CD4-positive, alpha-beta T cell (primary cell): ENCODE results near the gene TLCD3B. TPM values are rescaled to one million over a fixed set of nuclear protein-coding genes. Genes with fewer than 3 reads are reported as not detected.
A peak's percentile ranks its signal among the peaks of the same experiment; 100 is the strongest.

Source experiments
- ATAC-seq: fragments of 200-7000 bp; cut with Tn5 transposase; one replicate; pipeline ENCODE4 v1.10.0; 2022; ENCODE audit warnings: mild to moderate bottlenecking; ENCODE audit not compliant: poor library complexity
- CTCF ChIA-PET: fragments of 350-600 bp; sonication (Branson Sonifier 250); formaldehyde crosslinking; loops from one replicate; lab custom pipeline; 2021; ENCODE audit warnings: antibody characterized with exemption, inconsistent platforms; lab: Charles Lee
- POLR2A ChIA-PET: fragments of 350-600 bp; sonication (Branson Sonifier 250); formaldehyde crosslinking; loops from one replicate; lab custom pipeline; 2021; ENCODE audit warnings: antibody characterized with exemption, inconsistent platforms; lab: Charles Lee
- DNase-seq, 14 experiments: peaks; one replicate each; pipeline ENCODE4 v3.0.0-alpha.2; 2013 to 2020; ENCODE audit warnings: mixed read lengths in 2 of 14
- H3K27ac ChIP-seq, 2 donors: one replicate each; pipeline versions ENCODE4 v1.5.1 to v1.7.0; 2013; ENCODE audit warnings: low read length in 2 of 2, low read depth in 1 of 2, mild to moderate bottlenecking in 1 of 2
- H3K27me3 ChIP-seq, 2 experiments: 1 replicate in 1 of 2; 2 replicates in 1 of 2; pipeline versions ENCODE4 v1.6.1 to v1.7.0; 2013; ENCODE audit warnings: low read length in 2 of 2, control low read depth in 1 of 2, mild to moderate bottlenecking in 1 of 2, moderate library complexity in 1 of 2; ENCODE audit not compliant: insufficient read depth in 2 of 2, control insufficient read depth in 1 of 2
- H3K36me3 ChIP-seq: one replicate; pipeline ENCODE4 v1.6.1; 2013; ENCODE audit warnings: low read length, control low read depth; ENCODE audit not compliant: insufficient read depth
- H3K4me1 ChIP-seq: one replicate; pipeline ENCODE4 v1.6.1; 2013; ENCODE audit warnings: low read length, control low read depth; ENCODE audit not compliant: insufficient read depth
- H3K4me3 ChIP-seq: one replicate; pipeline ENCODE4 v1.5.1; 2013; ENCODE audit warnings: mild to moderate bottlenecking, low read length, moderate library complexity
- H3K9me3 ChIP-seq, 2 experiments: 1 replicate in 1 of 2; 2 replicates in 1 of 2; pipeline versions ENCODE4 v1.6.1 to v1.7.0; 2013; ENCODE audit warnings: low read length in 2 of 2, mild to moderate bottlenecking in 2 of 2, control low read depth in 1 of 2, moderate library complexity in 1 of 2; ENCODE audit not compliant: control insufficient read depth in 1 of 2, insufficient read depth in 1 of 2
- H3K27ac Mint-ChIP-seq: one replicate; pipeline ENCODE4 v1.8.0; 2020; ENCODE audit warnings: mixed read lengths
- H3K27me3 Mint-ChIP-seq: one replicate; pipeline ENCODE4 v1.8.0; 2021; ENCODE audit warnings: mixed read lengths
- H3K36me3 Mint-ChIP-seq: one replicate; pipeline ENCODE4 v1.8.0; 2021; ENCODE audit warnings: low read depth, mixed read lengths
- H3K4me1 Mint-ChIP-seq: one replicate; pipeline ENCODE4 v1.8.0; 2021; ENCODE audit warnings: low read depth, mixed read lengths
- H3K4me3 Mint-ChIP-seq: one replicate; pipeline ENCODE4 v1.8.0; 2020; ENCODE audit warnings: mild to moderate bottlenecking, mixed read lengths
- H3K9me3 Mint-ChIP-seq: one replicate; pipeline ENCODE4 v1.8.0; 2020; ENCODE audit warnings: mixed read lengths
- CTCF ChIP-seq: fragments of 200-600 bp; IDR thresholded peaks from one replicate; pipeline ENCODE4 v1.8.0; 2022; ENCODE audit warnings: antibody characterized with exemption, mild to moderate bottlenecking
- intact Hi-C, 2 experiments: fragments of 100-400 bp; cut with DNase I in 1 of 2; cut with micrococcal nuclease in 1 of 2; formaldehyde crosslinking; loops; one replicate each; pipeline versions ENCODE4 v1.15.1 to v1.9.0; 2023 to 2025; cut with DNase I, micrococcal nuclease
- total RNA-seq, 174 experiments: library from RNA in 2 of 174; stranded (reverse) in 2 of 174; gene quantifications; one replicate each; pipeline ENCODE4 v1.2.3 and lab custom pipeline; 2021 to 2026

The TLCD3B gene
- total RNA-seq, 2 experiments from 2014 or later, result not detected

DNA sequence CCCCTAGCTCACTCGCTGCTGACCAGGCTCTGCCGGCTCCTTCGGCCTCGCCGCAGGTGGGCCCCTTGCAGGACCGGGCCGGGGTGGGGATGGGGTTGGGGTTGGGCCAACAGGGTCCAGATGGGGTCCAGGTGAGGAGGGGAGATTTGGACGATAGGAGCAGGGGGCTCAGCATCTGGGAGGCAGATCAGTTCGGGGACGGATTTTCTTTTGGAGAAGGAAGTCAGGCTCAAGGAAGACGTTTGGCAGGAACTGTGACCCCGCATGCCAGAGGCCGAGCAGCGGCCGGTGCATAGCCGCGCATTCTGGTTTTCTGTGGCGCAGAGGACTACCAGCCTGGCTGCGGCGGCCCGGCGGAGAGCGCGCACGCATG lies 33.6 kb upstream of the TLCD3B start:
- ATAC-seq (no peak), DNase-seq (peak in 1 of 14 experiments; percentile 40)
- peaks cover 31% of the 10 kb centered on the region for H3K36me3 ChIP-seq
- H3K4me1 Mint-ChIP-seq, result peaks cover 40% of the 10 kb centered on the region
- no peaks in the 10 kb centered on the region for H3K9me3 Mint-ChIP-seq
- intact Hi-C loops, result loop anchor here (1.0 to 10.0 kb wide), 9 partner anchors 9 to 570 kb away; partner anchors contain the start of genes GDPD3 (in 1 of the 2), MAPK3 (in 1 of the 2), MAZ (in 1 of the 2) and PPP4C (in 1 of the 2)
- peaks cover 53% of the 10 kb centered on the region for H3K36me3 Mint-ChIP-seq
- peak overlapping the region; percentile 96 for H3K27ac Mint-ChIP-seq
- ChIA-PET POLR2A (interaction anchor here (0.6 to 7.2 kb wide), 28 partner anchors 10 to 1242 kb away, joined by 3 to 118 read pairs (median 6); partner anchors contain the start of genes ATXN2L, CORO1A, DCTPP1 and FBRS), CTCF (interaction anchor here (0.9 to 5.0 kb wide), 4 partner anchors 10 to 47 kb away, joined by 3 to 26 read pairs (median 5); partner anchors contain the start of gene TBX6)
- H3K4me1 ChIP-seq, result peaks cover 55% of the 10 kb centered on the region
- H3K9me3 ChIP-seq, result no peaks in the 10 kb centered on the region
- H3K27me3 ChIP-seq, result no peaks in the 10 kb centered on the region
- no peak for TF ChIP-seq CTCF
- peak overlapping the region; percentile 100 for H3K4me3 ChIP-seq
- H3K27me3 Mint-ChIP-seq, result no peaks in the 10 kb centered on the region
- H3K27ac ChIP-seq, result peak overlapping the region; percentile 87 to 92
- H3K4me3 Mint-ChIP-seq, result peak overlapping the region; percentile 100

- peak overlapping the region; percentile 87 to 92 for H3K27ac ChIP-seq
- no peaks in the 10 kb centered on the region for H3K27me3 Mint-ChIP-seq
- ChIA-PET POLR2A (interaction anchor here (0.6 to 7.2 kb wide), 11 partner anchors 9 to 594 kb away, joined by 4 to 118 read pairs (median 17); partner anchors contain the start of genes CORO1A, FBRS, PPP4C and SEPTIN1), CTCF (interaction anchor here (0.9 to 5.0 kb wide), 8 partner anchors 11 to 346 kb away, joined by 3 to 26 read pairs (median 3); partner anchors contain the start of gene TBX6)
- TF ChIP-seq CTCF, result peak; percentile 50
- H3K4me3 ChIP-seq, result peak overlapping the region; percentile 100
- H3K27me3 ChIP-seq, result no peaks in the 10 kb centered on the region
- ATAC-seq (peak; percentile 16), DNase-seq (peak; percentile 43 to 84 (median 66))
- H3K9me3 ChIP-seq, result no peaks in the 10 kb centered on the region
- H3K4me1 ChIP-seq, result peaks cover 49% of the 10 kb centered on the region
- intact Hi-C loops, result loop anchor here (1.0 to 10.0 kb wide), 6 partner anchors 9 to 571 kb away; partner anchors contain the start of genes GDPD3 (in 1 of the 2), MAPK3 (in 1 of the 2) and ZNF771 (in 1 of the 2)
- H3K36me3 ChIP-seq, result peaks cover 25% of the 10 kb centered on the region
- peaks cover 34% of the 10 kb centered on the region for H3K4me1 Mint-ChIP-seq
- peak overlapping the region; percentile 100 for H3K4me3 Mint-ChIP-seq
- peaks cover 47% of the 10 kb centered on the region for H3K36me3 Mint-ChIP-seq
- H3K9me3 Mint-ChIP-seq, result no peaks in the 10 kb centered on the region
- peak overlapping the region; percentile 96 for H3K27ac Mint-ChIP-seq
These were observed 33.0 kb upstream of the TLCD3B start for GRCh38 chr16:30063893-30064728.

DNA sequence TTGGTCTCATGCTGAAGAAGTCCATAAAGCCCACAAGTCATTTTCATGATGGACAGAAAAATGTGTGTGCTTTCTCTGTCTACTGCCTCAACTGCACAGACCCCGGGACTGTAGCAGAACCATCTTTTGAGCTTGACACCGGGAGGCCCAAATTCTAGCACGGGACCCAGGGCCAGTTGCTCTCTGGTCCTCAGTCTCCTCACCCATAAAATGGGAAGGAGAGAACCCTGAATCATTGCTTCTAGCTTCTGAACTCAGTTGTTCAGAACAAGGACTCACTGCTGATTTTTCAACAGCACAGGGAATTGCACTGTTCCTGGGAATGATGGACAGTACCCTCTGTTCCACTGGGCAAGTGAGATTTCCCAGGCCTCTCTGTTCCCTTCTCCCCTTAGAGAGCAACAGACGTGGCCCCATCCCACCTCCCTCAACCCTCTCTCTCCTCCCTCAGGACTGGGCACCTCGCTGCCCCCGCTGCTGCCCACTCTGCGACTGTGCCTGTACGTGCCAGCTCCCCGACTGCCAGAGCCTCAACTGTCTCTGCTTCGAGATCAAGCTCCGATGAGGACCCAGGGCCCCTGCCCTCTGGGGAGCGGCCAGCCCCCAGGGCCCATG lies 32.3 kb upstream of the TLCD3B start:
- Mint-ChIP-seq H3K4me1 (peaks cover 27% of the 10 kb centered on the region), H3K27me3 (no peaks in the 10 kb centered on the region), H3K9me3 (no peaks in the 10 kb centered on the region), H3K36me3 (peaks cover 40% of the 10 kb centered on the region), H3K27ac (peak overlapping the region; percentile 96), H3K4me3 (peak overlapping the region; percentile 100)
- no peaks in the 10 kb centered on the region for H3K27me3 ChIP-seq
- H3K4me3 ChIP-seq, result peak overlapping the region; percentile 100
- no peak for DNase-seq
- no peak for ATAC-seq
- CTCF ChIA-PET, result interaction anchor here (0.9 to 1.3 kb wide), 5 partner anchors 10 to 346 kb away, joined by 3 to 4 read pairs (median 3); partner anchors contain the start of gene TBX6
- intact Hi-C loops, result loop anchor here (10.0 kb wide), 4 partner anchors 51 to 571 kb away; partner anchors contain the start of genes GDPD3 (in 1 of the 2) and ZNF771 (in 1 of the 2)
- H3K27ac ChIP-seq, result peak overlapping the region; percentile 87 to 92
- POLR2A ChIA-PET, result interaction anchor here (0.6 to 7.2 kb wide), 4 partner anchors 10 to 1242 kb away, joined by 4 to 118 read pairs (median 56); partner anchors contain the start of genes CORO1A and TBX6
- no peaks in the 10 kb centered on the region for H3K9me3 ChIP-seq
- H3K36me3 ChIP-seq, result peaks cover 18% of the 10 kb centered on the region
- no peak for TF ChIP-seq CTCF
- H3K4me1 ChIP-seq, result peaks cover 41% of the 10 kb centered on the region
